GM21515 (cell line): Measurements from ENCODE around the gene ARID1B.
"Not testable (repeated sequence)": the region's sequence is repeated elsewhere in the genome, so short reads cannot be mapped to it uniquely, and the experiment has no call there.

Experiments
- ATAC-seq: cut with Tn5 transposase; IDR thresholded peaks from one replicate; pipeline ENCODE4 v1.9.1; 2021; ENCODE audit not compliant: unreplicated experiment

The ARID1B gene

GRCh38 chr6:156928972-156929371, 151.8 kb downstream of the ARID1B start:
- no peak for ATAC-seq

- ATAC-seq, result no peak
These were observed 154.1 kb downstream of the ARID1B start for GRCh38 chr6:156931283-156931682.

GRCh38 chr6:156933201-156934068, 156.3 kb downstream of the ARID1B start:
- no peak for ATAC-seq

GRCh38 chr6:156934069-156934460, 156.9 kb downstream of the ARID1B start:
- no peak for ATAC-seq

GRCh38 chr6:156935000-156935399, 157.8 kb downstream of the ARID1B start:
- no peak for ATAC-seq

GRCh38 chr6:156938143-156938542, 161.0 kb downstream of the ARID1B start:
- ATAC-seq, result no peak

GRCh38 chr6:156940221-156940620, 163.0 kb downstream of the ARID1B start:
- no peak for ATAC-seq

- ATAC-seq, result no peak
These were observed 165.1 kb downstream of the ARID1B start for GRCh38 chr6:156942266-156942665.

GRCh38 chr6:156943166-156943565, 166.0 kb downstream of the ARID1B start:
- no peak for ATAC-seq

- no peak for ATAC-seq
These were observed 166.6 kb downstream of the ARID1B start for GRCh38 chr6:156943816-156944215.

- ATAC-seq, result no peak
These were observed 167.2 kb downstream of the ARID1B start for GRCh38 chr6:156944412-156944811.

GRCh38 chr6:156945789-156946172, 168.6 kb downstream of the ARID1B start:
- ATAC-seq, result not testable (repeated sequence)

GRCh38 chr6:156946370-156946936, 169.3 kb downstream of the ARID1B start:
- no peak for ATAC-seq

GRCh38 chr6:156948277-156948676, 171.1 kb downstream of the ARID1B start:
- ATAC-seq, result no peak

- no peak for ATAC-seq
These were observed 171.6 kb downstream of the ARID1B start for GRCh38 chr6:156948807-156949206.

- ATAC-seq, result no peak
These were observed 172.2 kb downstream of the ARID1B start for GRCh38 chr6:156949376-156949775.

- ATAC-seq, result no peak
These were observed 172.9 kb downstream of the ARID1B start for GRCh38 chr6:156950084-156950483.

- no peak for ATAC-seq
These were observed 173.4 kb downstream of the ARID1B start for GRCh38 chr6:156950531-156950930.

GRCh38 chr6:156952401-156952800, 175.2 kb downstream of the ARID1B start:
- no peak for ATAC-seq

- no peak for ATAC-seq
These were observed 175.9 kb downstream of the ARID1B start for GRCh38 chr6:156953127-156953478.

GRCh38 chr6:156953479-156954146, 176.4 kb downstream of the ARID1B start:
- no peak for ATAC-seq

GRCh38 chr6:156954191-156954590, 177.0 kb downstream of the ARID1B start:
- no peak for ATAC-seq
